Activated CD8-positive, alpha-beta memory T cell treated with anti-CD3 and anti-CD28 coated beads for 48 hours (primary cell): ENCODE data around the gene PSMA6.

Experiments
- DNase-seq, 3 experiments: peaks; one replicate each; pipeline ENCODE4 v3.0.0-alpha.2; 2020; ENCODE audit warnings: low read depth in 2 of 3, low spot score in 2 of 3

Gene PSMA6

GRCh38 chr14:35365130-35366055, 73.2 kb downstream of the PSMA6 start:
- DNase-seq, result peak; percentile 39 to 63 (median 53)

- DNase-seq, result peak in 1 of 3 experiments; percentile 26
Observed at GRCh38 chr14:35366056-35366451, 73.9 kb downstream of the PSMA6 start.

- no peak for DNase-seq
Observed at GRCh38 chr14:35366521-35366976, 74.4 kb downstream of the PSMA6 start.

- no peak for DNase-seq
Observed at GRCh38 chr14:35367056-35367372, 74.8 kb downstream of the PSMA6 start.
